Erythroblast (primary cell): Measurements from ENCODE around the gene BSDC1.

ENCODE experiments used
- GATA1 ChIP-seq: IDR thresholded peaks from 2 replicates; pipeline ENCODE4 v1.6.1; 2011; ENCODE audit warnings: low read depth, mild to moderate bottlenecking, control low read depth, low read length, moderate library complexity
- POLR2A ChIP-seq: IDR thresholded peaks from 2 replicates; pipeline ENCODE4 v1.6.1; 2011; ENCODE audit warnings: mild to moderate bottlenecking, low read length

GRCh38 chr1:32339363-32339978 is 54.8 kb downstream of the BSDC1 start:
- no peak for TF ChIP-seq POLR2A
- TF ChIP-seq GATA1 = no peak
